Head of caudate nucleus (tissue), 42 donors: ENCODE results near the gene ENPP3.

ENCODE experiments used
- DNase-seq, 42 donors: peaks; one replicate each; pipeline versions ENCODE4 v3.0.0 to v3.0.0-alpha.2; 2020 to 2021; ENCODE audit warnings: mixed read lengths in 7 of 42
- intact Hi-C: fragments of 100-400 bp; cut with DNase I; formaldehyde crosslinking; loops from one replicate; pipeline ENCODE4 v1.15.0; 2022

The ENPP3 gene

GRCh38 chr6:131640576-131640975 is 3.5 kb downstream of the ENPP3 start:
- intact Hi-C loops = no loop called here
- no peak for DNase-seq

GRCh38 chr6:131641554-131641953 is 4.5 kb downstream of the ENPP3 start:
- intact Hi-C loops = no loop called here
- no peak for DNase-seq

GRCh38 chr6:131642565-131642964 is 5.5 kb downstream of the ENPP3 start:
- DNase-seq = no peak
- intact Hi-C loops = no loop called here

- peak in 35 of 42 donors; percentile 5 to 80 (median 46) for DNase-seq
- intact Hi-C loops = no loop called here
These were observed 6.0 kb downstream of the ENPP3 start for GRCh38 chr6:131642987-131643611.

GRCh38 chr6:131643855-131644460 is 6.9 kb downstream of the ENPP3 start:
- no peak for DNase-seq
- intact Hi-C loops = no loop called here

- no peak for DNase-seq
- intact Hi-C loops = no loop called here
These were observed 7.8 kb downstream of the ENPP3 start for GRCh38 chr6:131644921-131645320.

GRCh38 chr6:131645846-131646245 is 8.7 kb downstream of the ENPP3 start:
- intact Hi-C loops = no loop called here
- DNase-seq = no peak

- DNase-seq = no peak
- intact Hi-C loops = no loop called here
These were observed 9.2 kb downstream of the ENPP3 start for GRCh38 chr6:131646249-131646670.

GRCh38 chr6:131651782-131652181 is 14.7 kb downstream of the ENPP3 start:
- no peak for DNase-seq
- intact Hi-C loops = no loop called here

- no peak for DNase-seq
- intact Hi-C loops = no loop called here
These were observed 15.4 kb downstream of the ENPP3 start for GRCh38 chr6:131652472-131652871.

- DNase-seq = no peak
- intact Hi-C loops = no loop called here
These were observed 17.2 kb downstream of the ENPP3 start for GRCh38 chr6:131654326-131654725.

- no peak for DNase-seq
- intact Hi-C loops = no loop called here
These were observed 18.3 kb downstream of the ENPP3 start for GRCh38 chr6:131655387-131655786.

- intact Hi-C loops = no loop called here
- no peak for DNase-seq
These were observed 18.8 kb downstream of the ENPP3 start for GRCh38 chr6:131655951-131656350.

GRCh38 chr6:131656667-131657066 is 19.6 kb downstream of the ENPP3 start:
- intact Hi-C loops = no loop called here
- DNase-seq = no peak

- intact Hi-C loops = no loop called here
- no peak for DNase-seq
These were observed 20.1 kb downstream of the ENPP3 start for GRCh38 chr6:131657222-131657621.

- intact Hi-C loops = no loop called here
- no peak for DNase-seq
These were observed 20.6 kb downstream of the ENPP3 start for GRCh38 chr6:131657630-131658111.

- DNase-seq = no peak
- intact Hi-C loops = no loop called here
These were observed 21.2 kb downstream of the ENPP3 start for GRCh38 chr6:131658287-131658686.

GRCh38 chr6:131660195-131660594 is 23.1 kb downstream of the ENPP3 start:
- intact Hi-C loops = no loop called here
- no peak for DNase-seq

GRCh38 chr6:131663578-131664165 is 26.6 kb downstream of the ENPP3 start:
- intact Hi-C loops = no loop called here

GRCh38 chr6:131669891-131670290 is 32.8 kb downstream of the ENPP3 start:
- intact Hi-C loops = no loop called here
- DNase-seq = no peak

More at GRCh38 chr6:131663578-131664165, 26.6 kb downstream of the ENPP3 start:
- DNase-seq = no peak

- intact Hi-C loops = no loop called here
- DNase-seq = no peak
These were observed 36.1 kb downstream of the ENPP3 start for GRCh38 chr6:131673184-131673583.
